OCI-M2 (cell line): ENCODE results near the gene USP36.

ENCODE experiments used
- DNase-seq: peaks from one replicate; lab custom pipeline; 2025; ENCODE audit not compliant: unreplicated experiment; lab: John Stamatoyannopoulos, UW

USP36 gene

DNA sequence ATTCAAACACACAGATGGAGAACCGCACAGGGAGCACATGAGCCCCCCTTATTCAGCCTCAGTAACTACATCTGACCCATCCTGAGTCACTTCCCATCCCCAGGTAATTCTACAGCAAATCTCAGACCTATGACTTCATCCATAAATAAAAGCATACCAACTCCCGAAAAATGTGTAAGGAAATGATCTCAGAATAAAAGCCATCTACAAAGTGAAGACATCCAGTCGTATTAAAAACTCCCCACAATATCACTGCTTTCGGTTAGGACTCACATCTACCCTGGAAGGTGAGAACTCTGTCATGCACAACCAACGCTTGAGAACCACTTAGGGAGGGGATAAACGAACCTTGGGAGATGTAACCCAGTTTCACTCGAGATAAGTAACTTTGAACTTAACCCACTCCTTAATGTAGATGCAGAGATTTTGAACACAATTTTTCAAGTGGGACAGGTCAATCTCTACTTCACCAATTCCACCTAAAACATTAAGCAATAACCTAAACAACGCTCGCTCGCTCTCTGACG lies 1.3 kb downstream of the USP36 start:
- no peak for DNase-seq

DNA sequence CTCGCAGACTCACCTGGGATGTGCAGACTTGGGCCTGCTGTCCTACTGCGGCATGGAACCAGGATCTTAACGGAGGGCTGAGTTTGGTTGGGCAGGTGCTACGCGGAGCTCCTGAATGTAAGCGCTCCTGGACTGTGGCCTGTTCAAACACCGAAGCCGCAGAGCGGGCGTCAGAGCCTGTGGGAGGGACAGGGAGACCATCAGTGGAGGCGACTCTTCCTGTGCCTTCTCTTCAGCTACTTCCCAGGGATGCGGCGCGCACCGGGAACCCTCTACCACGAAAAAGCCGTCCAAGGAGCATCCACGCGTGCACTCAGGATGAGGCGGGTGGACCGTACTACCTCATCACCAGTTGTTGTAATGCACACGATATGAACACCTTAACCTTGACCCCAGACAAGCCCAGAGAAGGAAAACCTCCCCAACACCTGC lies 2.0 kb downstream of the USP36 start:
- DNase-seq = no peak

DNA sequence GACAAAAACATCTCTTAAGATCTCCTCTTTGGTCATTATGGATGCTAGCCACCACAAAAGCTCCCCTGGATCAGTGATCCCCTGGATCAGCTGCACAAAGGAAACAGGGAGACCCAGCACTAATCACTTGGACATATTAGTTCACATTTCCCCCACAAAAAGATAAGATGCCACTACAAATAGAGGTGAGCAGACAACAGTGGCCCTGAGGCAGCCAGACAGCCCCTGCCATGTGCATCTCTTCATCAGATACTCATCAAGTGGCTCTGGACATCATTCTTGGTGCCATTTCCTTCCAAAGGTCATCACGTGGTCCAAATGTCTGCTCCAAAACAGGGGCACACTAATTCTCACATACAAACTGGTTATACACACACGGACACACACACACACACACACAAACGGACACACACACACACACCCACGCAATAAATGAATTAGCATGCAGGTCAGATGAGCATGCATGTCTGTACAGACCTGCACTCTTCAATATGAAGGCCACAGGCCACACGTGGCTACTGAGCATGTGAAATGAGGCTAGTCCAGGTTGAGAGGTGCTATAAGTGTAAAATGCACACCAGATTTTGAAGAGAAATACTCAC lies 4.1 kb downstream of the USP36 start:
- no peak for DNase-seq

DNA sequence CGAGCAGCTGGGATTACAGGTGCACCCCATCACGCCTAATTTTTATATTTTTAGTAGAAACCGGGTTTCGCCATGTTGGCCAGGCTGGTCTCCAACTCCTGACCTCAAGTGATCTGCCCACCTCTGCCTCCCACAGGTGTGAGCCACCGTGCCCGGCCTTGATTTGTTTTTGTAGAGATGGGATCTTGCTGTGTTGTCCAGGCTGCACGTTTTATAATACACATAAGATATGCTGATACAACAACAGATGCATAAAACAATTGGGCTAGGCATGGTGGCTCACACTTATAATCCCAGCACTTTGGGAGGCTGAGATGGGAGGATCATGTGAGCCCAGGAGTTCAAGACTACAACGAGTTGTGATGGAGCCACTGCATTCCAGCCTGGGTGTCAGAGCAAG lies 6.0 kb downstream of the USP36 start:
- DNase-seq = no peak

DNA sequence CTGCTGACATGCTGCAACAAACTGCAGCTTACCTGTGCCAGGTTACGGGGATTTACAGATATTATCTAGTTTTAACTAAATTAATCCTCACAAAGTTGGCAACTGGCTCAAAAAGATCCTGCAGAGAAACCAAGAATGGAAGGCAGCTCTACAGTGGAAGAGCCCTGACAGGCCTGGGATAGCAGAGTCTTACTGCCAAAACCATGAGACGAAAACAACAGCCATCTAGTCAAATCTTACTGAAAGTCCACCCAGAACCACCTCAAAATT lies 8.1 kb downstream of the USP36 start:
- DNase-seq = no peak

DNA sequence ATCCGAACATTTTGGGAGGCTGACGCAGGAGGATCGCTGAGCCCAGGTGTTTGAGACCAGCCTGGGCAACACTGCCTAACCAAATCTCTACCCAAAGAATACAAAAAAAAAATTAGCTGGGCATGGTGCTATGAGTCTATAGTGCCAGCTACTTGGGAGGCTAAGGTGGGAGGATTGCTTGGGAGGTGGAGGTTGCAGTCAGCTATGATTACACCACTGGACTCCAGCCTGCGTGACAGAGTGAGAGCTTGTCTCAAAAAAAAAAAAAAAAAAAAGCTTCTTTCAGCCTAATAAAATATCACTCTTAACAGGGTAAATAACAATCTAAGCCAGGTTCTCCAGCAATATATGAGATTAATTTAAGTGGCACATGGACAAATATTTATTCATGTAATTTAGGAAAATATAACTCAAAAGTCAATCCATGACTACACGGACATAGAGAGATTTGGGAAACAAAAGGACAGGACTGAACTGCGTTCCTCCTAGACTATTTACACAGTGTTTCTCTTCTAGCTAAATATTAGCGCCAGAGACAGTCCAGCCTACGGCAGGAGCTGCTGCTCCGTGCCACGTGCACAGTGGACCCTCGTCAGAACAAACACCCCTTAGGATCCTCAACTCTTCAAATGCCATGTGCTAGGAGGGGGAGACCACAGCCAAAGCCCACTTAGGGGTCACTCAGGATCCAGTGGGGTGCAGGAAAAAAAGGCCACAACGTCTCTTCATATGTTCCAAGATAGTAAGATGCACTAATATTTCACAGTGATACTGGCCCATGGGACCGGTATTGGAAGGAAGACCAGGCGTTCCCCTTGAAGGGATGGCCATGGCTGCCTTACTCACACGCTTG lies 8.7 kb downstream of the USP36 start:
- DNase-seq = no peak

DNA sequence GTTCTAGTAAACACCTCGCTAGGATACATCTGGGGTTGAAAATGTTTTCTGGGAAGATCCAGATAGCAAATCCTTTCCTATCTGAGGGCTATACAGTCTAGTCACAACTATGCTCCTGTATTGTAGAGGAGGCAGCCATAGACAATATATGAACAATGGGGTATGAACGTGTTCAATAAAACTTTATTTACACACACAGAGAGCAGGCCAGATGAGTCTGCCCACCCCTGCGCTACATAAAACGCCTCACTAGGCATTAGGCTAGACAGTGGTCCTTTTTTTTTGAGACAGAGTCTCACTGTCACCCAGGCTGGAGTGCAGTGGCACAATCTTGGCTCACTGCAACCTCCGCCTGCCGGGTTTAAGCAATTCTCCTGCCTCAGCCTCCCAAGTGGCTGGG lies 11.1 kb downstream of the USP36 start:
- no peak for DNase-seq

DNA sequence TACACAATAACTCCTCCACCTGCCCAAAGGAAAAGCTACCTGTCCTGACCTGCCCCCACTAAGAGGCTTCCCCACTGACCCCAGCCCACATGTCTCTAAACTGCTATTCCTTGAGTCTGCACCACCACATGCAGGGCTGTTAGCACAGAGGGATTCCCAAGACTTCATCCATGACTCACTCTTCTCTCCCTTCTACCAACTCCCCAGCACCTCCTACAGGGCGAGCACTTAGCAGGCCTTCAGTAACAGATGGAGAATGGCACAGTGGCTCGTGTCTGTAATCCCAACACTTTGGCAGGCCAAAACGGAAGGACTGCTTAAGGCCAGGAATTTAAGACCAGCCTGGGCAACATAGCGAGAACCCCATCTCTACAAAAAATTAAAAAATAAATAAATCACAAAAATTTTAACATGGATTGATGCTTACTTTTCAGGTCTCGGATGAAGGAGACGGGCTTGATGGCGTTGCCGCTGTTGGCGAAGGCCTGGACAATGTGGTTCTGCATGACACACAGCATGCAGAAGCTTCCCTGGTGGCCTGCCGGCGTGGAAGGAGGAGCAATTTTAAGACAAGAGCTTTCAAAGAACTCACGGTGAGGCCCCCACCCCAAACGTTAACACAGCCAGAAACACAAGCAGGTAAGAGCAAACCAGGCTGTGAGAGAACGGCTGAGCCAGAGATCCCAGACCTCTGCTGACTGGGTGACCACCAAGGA lies 12.0 kb downstream of the USP36 start:
- no peak for DNase-seq

DNA sequence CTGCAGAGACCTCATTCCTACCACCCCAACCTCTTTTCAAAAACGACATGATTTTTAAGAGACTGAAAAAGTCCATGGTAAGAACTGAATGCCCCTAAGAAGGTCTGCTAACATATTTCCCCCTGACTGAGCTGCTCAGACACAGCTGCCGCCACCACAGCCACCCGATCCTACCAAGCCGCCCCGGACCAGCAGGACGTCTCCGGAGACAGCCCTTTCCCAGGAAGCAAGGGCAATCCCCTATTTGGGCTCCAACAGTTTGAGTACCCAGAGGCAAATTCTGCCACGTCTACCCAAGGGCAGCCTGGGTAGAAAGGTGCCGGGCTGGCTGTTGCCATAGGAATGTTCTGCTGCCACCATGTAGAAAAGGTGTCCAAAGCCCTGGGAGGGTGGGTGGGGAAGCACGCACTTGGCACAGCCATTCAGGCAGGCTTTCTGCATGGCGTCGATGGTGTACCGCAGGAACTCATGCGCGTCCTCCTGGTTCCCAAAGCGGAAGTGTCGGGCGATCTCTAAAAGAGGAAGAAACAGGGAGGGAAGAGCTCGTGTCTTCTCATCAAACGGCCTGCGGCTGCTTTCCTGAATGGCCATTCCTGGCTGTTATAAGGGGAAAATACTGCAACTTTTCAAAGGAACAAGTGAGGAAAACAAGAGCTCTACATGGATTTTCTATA lies 13.6 kb downstream of the USP36 start:
- no peak for DNase-seq

DNA sequence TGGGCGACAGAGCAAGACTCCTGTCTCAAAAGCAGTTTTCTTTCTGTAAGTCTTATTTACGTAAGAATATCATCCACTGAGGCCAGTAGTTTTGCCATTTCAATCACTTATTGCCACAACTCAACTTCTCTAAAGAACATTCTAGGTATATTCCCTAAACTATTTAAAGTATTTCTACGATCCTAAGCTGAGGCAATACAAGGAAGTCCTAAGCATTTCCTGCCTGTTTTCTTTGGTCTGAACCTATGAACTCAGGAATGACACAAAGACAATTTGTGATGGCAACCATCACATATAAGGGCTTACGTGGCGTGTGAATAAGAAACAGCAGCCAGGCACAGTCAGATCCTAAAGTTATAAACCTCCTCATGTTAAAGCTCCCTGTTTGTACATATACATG lies 14.2 kb downstream of the USP36 start:
- DNase-seq = no peak

DNA sequence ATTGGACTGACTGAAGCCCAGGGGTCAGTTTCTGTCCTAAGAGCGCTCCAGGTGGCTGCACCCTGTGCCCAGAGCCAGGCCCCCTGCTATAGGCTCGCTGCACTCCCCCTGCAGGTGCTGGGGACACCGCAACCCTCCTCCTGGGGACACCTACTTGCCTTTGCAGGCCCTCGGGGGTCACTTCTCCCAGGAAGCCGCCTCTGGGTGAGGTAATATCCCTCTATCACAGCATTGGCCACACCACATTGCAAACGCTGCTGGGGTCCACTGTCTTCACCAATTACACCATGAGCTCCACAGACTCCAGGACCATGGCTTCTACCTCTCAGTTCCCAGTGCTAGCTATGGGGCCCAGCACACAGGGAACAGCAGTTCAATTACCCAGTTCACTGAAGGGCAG lies 14.9 kb downstream of the USP36 start:
- DNase-seq = no peak

DNA sequence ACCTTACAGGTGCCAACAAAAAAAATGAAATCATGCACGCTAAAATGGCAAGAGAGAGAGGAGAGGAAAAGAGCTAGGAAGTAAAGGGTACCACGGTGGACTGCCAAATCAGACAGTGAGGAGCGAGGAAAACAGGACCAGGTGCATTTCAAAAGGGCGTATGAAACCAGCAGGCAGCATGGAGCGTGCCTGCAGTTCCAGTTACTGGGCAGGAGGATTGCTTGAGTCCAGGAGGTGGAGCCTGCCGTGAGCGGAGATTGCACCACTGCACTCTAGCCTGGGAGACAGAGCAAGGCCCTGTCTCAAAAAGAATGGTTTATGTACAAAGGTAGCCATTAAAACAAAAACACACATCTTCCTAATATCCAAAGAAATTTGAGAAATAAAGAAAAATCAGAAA lies 16.4 kb downstream of the USP36 start:
- no peak for DNase-seq

DNA sequence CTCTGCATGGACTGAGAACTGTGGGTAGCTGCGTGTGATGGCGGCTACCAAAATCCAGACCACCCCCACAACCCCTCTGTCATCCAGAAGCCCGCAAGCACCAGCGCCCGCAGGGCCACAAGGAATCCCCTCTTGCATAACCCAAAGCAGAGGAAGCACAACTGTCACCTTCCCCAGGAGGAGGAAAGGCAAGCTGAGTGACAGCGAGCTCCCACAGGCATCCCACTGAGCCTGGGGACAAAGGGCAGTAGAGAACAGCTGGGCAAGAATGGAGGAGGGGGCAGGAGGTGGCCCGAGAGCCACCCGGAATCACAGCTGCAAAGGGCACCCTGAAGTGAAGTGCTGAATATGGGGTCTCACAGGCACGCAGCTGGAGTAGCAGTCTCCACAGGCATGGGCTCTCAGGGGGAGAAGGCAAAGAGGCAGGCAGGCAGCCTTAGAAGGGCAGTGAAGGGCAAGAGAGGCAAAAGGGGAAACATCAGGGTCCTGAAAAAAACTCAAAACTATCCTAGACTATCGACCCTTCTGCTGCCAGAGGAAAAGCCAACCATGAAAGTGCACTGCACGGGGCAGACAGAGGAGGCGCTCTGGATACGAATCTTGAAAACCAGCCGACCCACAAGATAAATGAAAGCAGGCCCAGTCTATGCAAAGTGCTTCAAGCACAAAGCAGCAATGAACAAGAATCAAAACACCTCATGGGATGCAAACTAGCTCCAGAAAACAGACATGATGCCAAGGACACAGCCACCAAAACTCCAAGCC lies 17.1 kb downstream of the USP36 start:
- no peak for DNase-seq

DNA sequence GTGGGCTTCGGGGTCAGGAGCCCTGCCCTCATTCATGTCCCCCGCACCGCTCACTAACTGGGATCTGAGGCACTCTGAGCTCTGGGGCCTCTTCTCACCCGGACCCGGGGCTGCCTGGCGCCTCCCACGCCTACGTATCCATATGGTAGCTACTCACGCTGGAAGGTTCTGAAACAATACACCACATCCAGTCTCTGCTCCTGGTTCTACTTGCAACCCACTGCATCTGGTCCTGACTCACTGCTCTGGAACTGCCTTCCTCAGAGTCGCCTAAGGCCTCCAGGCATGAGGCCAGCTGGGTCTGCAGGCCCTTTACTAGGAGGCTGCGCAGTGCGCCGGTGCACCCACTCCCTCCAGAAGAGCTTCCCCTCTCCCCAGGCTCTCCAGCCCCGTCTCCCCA lies 18.1 kb downstream of the USP36 start:
- DNase-seq = no peak

DNA sequence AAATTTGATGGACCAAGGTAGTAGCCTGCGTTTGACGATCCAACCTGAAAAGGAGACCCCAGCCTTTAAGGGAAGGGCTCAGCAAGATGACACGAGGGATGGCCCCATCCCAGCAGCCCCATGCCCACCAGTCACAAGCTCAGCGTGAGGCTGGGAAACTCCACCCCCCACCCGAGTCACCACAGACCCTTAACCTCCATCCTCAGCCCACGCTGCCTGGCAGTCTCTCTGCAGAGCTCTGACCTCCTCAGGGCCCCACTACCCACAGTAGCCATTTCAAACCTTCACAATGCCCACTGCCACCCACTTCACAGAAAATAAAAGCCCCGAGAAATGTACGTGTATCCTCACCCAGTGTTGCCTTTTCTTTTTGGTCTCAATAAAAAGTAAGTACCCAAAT lies 18.7 kb downstream of the USP36 start:
- no peak for DNase-seq

DNA sequence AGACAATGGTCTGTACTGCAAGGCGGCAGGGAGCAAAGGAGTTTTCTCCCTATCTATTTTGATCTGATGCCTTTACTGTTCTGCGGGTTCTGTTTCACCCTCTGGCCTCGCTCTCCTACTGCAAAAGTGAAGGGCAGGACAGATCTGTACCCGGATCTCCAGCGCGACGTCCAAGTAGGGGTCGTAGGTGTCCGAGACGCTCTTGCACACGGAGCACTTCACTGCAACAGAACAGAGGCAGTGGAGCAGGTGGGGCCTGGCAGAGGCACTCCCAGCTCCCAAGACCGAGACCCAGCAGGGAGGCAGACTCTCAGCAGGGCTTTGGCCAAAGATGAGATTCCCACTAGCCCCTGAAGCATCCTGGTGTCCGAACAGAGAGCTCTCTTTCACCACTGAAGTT lies 19.8 kb downstream of the USP36 start:
- no peak for DNase-seq

DNA sequence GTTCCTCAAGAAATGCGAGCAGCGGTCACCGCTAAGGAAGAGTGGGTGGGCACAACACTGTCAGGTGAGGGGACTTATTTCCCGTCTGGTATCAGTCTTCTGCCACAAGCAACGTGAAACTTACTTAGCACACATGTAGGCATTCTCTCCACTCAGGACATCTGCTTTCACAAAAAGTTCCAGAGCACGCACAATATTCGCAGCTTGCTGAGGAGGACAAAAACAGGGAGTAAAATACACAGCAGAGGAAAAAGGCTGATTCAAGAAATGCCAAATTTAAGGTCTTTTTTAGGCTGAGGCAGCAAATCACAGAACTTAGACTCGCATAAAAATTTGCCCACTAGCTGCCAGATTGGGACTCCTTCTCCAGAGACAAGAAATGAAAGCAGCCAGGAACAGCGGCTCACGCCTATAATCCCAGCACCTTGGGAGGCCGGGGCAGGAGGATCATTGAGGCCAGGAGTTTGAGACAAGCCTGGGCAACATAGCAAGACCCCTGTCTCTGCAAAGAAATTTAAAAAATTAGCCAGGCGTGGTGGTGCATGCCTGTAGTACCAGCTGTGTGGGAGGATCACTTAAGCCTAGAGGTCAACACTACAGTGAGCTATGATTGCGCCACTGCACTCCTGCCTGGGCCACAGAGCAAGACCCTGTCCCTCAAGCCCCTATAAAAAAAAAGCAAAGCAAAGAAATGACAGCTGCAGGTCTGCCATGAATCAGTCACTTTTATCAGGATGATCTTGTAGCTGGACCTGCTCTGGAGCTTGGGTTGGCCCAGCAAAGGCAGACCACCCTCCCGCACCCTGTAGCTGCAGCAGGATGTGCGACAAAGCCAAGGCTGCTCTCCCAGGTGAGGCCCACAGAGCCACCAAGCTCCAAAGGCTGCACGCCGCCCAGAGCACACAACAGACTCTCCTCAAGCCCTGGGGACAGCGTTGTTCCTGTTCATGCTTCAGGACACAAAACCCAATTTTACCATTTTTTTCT lies 20.5 kb downstream of the USP36 start:
- no peak for DNase-seq

DNA sequence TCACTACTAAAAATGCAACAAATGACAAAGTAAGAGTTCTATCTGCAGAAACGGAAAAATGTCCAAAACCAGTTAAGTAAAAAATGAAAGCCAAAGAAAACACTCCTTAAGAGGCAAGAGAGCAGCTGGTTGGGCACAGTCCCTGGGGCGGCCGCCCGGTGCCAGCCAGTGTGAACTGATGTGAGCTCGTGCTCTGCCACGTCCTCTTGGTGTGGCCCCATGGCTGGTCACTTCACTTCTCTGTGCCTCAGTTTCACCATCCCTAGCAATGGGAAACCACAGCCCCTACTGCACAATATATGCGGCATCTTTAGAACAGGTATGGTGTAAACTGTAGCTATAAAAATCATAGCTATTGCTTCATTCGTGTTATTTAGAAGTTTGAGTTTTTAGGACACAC lies 21.2 kb downstream of the USP36 start:
- DNase-seq = no peak

DNA sequence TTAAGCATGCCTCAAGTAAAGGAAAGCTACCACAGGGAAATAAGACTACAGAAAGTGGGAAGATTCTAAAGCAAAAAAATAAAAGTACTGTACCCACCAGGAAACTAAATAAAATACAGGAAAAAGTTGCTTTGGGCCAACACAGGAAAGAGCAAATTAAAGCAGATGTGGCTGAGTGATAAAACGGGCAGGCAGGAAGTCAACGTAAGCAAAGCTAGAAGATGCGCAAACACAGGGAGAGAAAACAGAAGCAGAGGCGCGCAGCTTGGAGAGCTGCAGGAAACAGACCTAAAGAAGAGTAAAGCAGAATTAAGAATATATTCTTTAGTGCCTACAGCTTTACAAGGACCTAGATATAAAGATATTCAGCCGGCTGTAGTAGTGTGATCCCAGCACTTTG lies 21.7 kb downstream of the USP36 start:
- DNase-seq = no peak
